ENCODE results near the gene DAAM2.

The DAAM2 gene

DNA sequence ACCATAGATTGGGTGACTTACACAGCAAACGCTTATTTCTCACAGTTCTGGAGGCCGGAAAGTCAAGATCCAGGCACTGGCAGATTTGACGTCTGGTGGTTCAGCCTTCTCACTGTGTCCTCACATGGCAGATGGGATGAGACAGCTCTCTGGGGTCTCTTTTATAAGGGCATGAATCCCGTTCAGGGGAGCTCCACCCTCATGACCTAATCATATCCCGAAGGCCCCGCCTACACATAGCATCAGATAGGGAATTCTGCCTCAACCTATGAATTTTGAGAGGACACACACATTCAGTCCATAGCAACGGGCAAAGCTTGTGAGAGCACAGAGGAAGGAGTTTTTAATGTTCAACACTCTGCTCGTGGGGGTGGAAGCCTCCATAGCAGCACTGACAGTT, 27.5 kb downstream of the DAAM2 start:
- Histone ChIP-seq H3K9ac (ENCODE audit: low read length) (no peak overlapping the region), H3K4me1 (ENCODE audit: control insufficient read depth, insufficient read depth, low read length) (peaks cover 27% of the 10 kb centered on the region), H3K36me3 (ENCODE audit: control insufficient read depth, insufficient read depth, low read length) (no peaks in the 10 kb centered on the region), H3K27ac (ENCODE audit: low read depth, low read length) (no peak overlapping the region), H3K9me3 (ENCODE audit: control insufficient read depth, insufficient read depth, low read depth, low read length) (no peaks in the 10 kb centered on the region), H3K27me3 (ENCODE audit: control insufficient read depth, insufficient read depth, low read length) (no peaks in the 10 kb centered on the region), H3K4me3 (ENCODE audit: low read depth, low read length) (no peak overlapping the region)

GRCh38 chr6:39820553-39820952, 28.4 kb downstream of the DAAM2 start:
- no peak overlapping the region for H3K27ac ChIP-seq (ENCODE audit: low read depth, low read length)
- peaks cover 26% of the 10 kb centered on the region for H3K4me1 ChIP-seq (ENCODE audit: control insufficient read depth, insufficient read depth, low read length)
- no peaks in the 10 kb centered on the region for H3K9me3 ChIP-seq (ENCODE audit: control insufficient read depth, insufficient read depth, low read depth, low read length)
- H3K36me3 ChIP-seq (ENCODE audit: control insufficient read depth, insufficient read depth, low read length), result no peaks in the 10 kb centered on the region
- H3K4me3 ChIP-seq (ENCODE audit: low read depth, low read length), result no peak overlapping the region
- no peak overlapping the region for H3K9ac ChIP-seq (ENCODE audit: low read length)
- H3K27me3 ChIP-seq (ENCODE audit: control insufficient read depth, insufficient read depth, low read length), result no peaks in the 10 kb centered on the region

GRCh38 chr6:39821046-39821740, 29.0 kb downstream of the DAAM2 start:
- no peaks in the 10 kb centered on the region for H3K27me3 ChIP-seq (ENCODE audit: control insufficient read depth, insufficient read depth, low read length)
- no peak overlapping the region for H3K9ac ChIP-seq (ENCODE audit: low read length)

GRCh38 chr6:39821742-39822532, 29.8 kb downstream of the DAAM2 start:
- Histone ChIP-seq H3K9ac (ENCODE audit: low read length) (no peak overlapping the region), H3K4me3 (ENCODE audit: low read depth, low read length) (no peak overlapping the region), H3K9me3 (ENCODE audit: control insufficient read depth, insufficient read depth, low read depth, low read length) (no peaks in the 10 kb centered on the region), H3K4me1 (ENCODE audit: control insufficient read depth, insufficient read depth, low read length) (peaks cover 26% of the 10 kb centered on the region), H3K27ac (ENCODE audit: low read depth, low read length) (no peak overlapping the region), H3K36me3 (ENCODE audit: control insufficient read depth, insufficient read depth, low read length) (no peaks in the 10 kb centered on the region), H3K27me3 (ENCODE audit: control insufficient read depth, insufficient read depth, low read length) (no peaks in the 10 kb centered on the region)

More at GRCh38 chr6:39821046-39821740, 29.0 kb downstream of the DAAM2 start:
- H3K4me1 ChIP-seq (ENCODE audit: control insufficient read depth, insufficient read depth, low read length), result peaks cover 26% of the 10 kb centered on the region
- no peak overlapping the region for H3K27ac ChIP-seq (ENCODE audit: low read depth, low read length)
- H3K36me3 ChIP-seq (ENCODE audit: control insufficient read depth, insufficient read depth, low read length), result no peaks in the 10 kb centered on the region
- no peaks in the 10 kb centered on the region for H3K9me3 ChIP-seq (ENCODE audit: control insufficient read depth, insufficient read depth, low read depth, low read length)
- no peak overlapping the region for H3K4me3 ChIP-seq (ENCODE audit: low read depth, low read length)

GRCh38 chr6:39822846-39823815, 31.0 kb downstream of the DAAM2 start:
- H3K9me3 ChIP-seq (ENCODE audit: control insufficient read depth, insufficient read depth, low read depth, low read length), result no peaks in the 10 kb centered on the region
- H3K27me3 ChIP-seq (ENCODE audit: control insufficient read depth, insufficient read depth, low read length), result no peaks in the 10 kb centered on the region
- H3K4me1 ChIP-seq (ENCODE audit: control insufficient read depth, insufficient read depth, low read length), result peaks cover 26% of the 10 kb centered on the region
- no peaks in the 10 kb centered on the region for H3K36me3 ChIP-seq (ENCODE audit: control insufficient read depth, insufficient read depth, low read length)
- no peak overlapping the region for H3K27ac ChIP-seq (ENCODE audit: low read depth, low read length)
- no peak overlapping the region for H3K9ac ChIP-seq (ENCODE audit: low read length)
- no peak overlapping the region for H3K4me3 ChIP-seq (ENCODE audit: low read depth, low read length)

DNA sequence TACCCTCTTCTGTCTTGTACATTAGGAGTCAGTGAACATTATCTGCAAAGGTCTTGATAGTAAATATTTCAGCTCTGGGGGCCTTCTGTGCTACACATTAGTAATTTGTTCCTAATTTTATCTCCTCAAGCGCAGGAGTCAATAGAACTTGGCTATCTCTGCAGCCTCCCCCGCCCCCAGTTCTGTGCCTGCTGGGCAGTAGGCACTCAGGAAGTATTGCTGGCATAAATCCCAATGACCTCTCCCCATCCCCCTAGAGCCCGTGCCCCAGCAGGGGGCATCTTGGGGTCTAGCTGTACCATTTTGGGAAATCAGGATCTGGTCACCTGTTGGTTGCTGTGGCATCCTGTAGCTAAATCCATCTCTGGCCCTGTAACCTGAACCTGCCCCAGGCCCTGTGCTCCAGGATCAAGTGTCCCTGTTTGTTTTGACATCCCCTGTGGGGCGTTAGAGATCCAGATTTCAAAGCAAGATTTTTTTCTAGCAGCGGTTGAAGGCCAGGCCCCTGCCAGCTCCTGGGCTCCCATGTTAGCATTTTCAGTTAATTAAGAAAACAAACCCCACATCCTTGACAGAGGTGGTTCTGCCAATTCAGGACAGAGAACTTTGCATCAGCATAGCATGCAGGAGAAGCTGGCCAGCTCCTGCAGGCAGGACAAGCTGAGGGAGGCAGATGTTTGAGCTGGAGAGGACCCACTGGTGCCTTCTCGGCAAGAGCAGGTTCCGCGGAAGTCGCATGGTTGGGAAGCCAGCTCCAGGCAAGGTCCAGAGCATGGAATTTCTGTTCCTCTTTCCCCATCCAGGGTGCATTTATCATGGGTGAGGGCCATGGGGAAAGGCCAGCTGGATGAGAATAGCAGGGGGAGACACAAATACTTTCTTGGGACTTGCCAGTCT, 32.1 kb downstream of the DAAM2 start:
- Histone ChIP-seq H3K36me3 (ENCODE audit: control insufficient read depth, insufficient read depth, low read length) (no peaks in the 10 kb centered on the region), H3K4me1 (ENCODE audit: control insufficient read depth, insufficient read depth, low read length) (peaks cover 26% of the 10 kb centered on the region), H3K4me3 (ENCODE audit: low read depth, low read length) (no peak overlapping the region), H3K9ac (ENCODE audit: low read length) (no peak overlapping the region), H3K27ac (ENCODE audit: low read depth, low read length) (no peak overlapping the region), H3K9me3 (ENCODE audit: control insufficient read depth, insufficient read depth, low read depth, low read length) (no peaks in the 10 kb centered on the region), H3K27me3 (ENCODE audit: control insufficient read depth, insufficient read depth, low read length) (no peaks in the 10 kb centered on the region)

DNA sequence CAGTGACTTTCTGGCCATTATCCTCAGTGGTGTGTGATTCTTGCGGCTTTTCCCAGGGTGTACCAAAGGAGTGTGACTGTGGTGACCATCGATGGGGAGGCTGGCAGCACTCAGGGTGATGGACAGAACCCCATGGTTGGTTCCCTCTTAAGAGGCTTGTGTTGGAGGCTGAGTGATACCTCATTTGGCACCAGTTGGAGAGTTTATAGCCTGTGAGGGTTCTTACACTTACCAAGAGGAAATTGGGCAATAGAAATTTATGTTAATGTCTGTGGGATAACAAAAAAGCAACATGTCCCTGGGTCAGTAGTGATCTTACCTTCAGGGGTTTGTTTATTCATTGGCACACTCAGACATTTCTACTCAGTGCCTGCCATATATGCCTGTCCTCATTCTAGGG, 37.2 kb downstream of the DAAM2 start:
- Histone ChIP-seq H3K9me3 (ENCODE audit: control insufficient read depth, insufficient read depth, low read depth, low read length) (no peaks in the 10 kb centered on the region), H3K27me3 (ENCODE audit: control insufficient read depth, insufficient read depth, low read length) (no peaks in the 10 kb centered on the region), H3K9ac (ENCODE audit: low read length) (no peak overlapping the region), H3K36me3 (ENCODE audit: control insufficient read depth, insufficient read depth, low read length) (no peaks in the 10 kb centered on the region), H3K4me1 (ENCODE audit: control insufficient read depth, insufficient read depth, low read length) (peaks cover 6% of the 10 kb centered on the region), H3K27ac (ENCODE audit: low read depth, low read length) (no peak overlapping the region), H3K4me3 (ENCODE audit: low read depth, low read length) (no peak overlapping the region)

- H3K9ac ChIP-seq (ENCODE audit: low read length), result no peak overlapping the region
Measured at GRCh38 chr6:39830444-39830843, 38.3 kb downstream of the DAAM2 start.

GRCh38 chr6:39831701-39832100, 39.5 kb downstream of the DAAM2 start:
- no peaks in the 10 kb centered on the region for H3K9me3 ChIP-seq (ENCODE audit: control insufficient read depth, insufficient read depth, low read depth, low read length)
- H3K27me3 ChIP-seq (ENCODE audit: control insufficient read depth, insufficient read depth, low read length), result no peaks in the 10 kb centered on the region
- no peak overlapping the region for H3K9ac ChIP-seq (ENCODE audit: low read length)
- H3K36me3 ChIP-seq (ENCODE audit: control insufficient read depth, insufficient read depth, low read length), result no peaks in the 10 kb centered on the region
- no peak overlapping the region for H3K4me3 ChIP-seq (ENCODE audit: low read depth, low read length)
- H3K4me1 ChIP-seq (ENCODE audit: control insufficient read depth, insufficient read depth, low read length), result peaks cover 3% of the 10 kb centered on the region; the same call in 1 of the 2 replicates
- H3K27ac ChIP-seq (ENCODE audit: low read depth, low read length), result no peak overlapping the region

More at GRCh38 chr6:39830444-39830843, 38.3 kb downstream of the DAAM2 start:
- H3K4me3 ChIP-seq (ENCODE audit: low read depth, low read length), result no peak overlapping the region
- H3K27ac ChIP-seq (ENCODE audit: low read depth, low read length), result no peak overlapping the region
- H3K4me1 ChIP-seq (ENCODE audit: control insufficient read depth, insufficient read depth, low read length), result peaks cover under 1% of the 10 kb centered on the region; the same call in 1 of the 2 replicates
- no peaks in the 10 kb centered on the region for H3K9me3 ChIP-seq (ENCODE audit: control insufficient read depth, insufficient read depth, low read depth, low read length)
- H3K27me3 ChIP-seq (ENCODE audit: control insufficient read depth, insufficient read depth, low read length), result no peaks in the 10 kb centered on the region
- H3K36me3 ChIP-seq (ENCODE audit: control insufficient read depth, insufficient read depth, low read length), result no peaks in the 10 kb centered on the region

DNA sequence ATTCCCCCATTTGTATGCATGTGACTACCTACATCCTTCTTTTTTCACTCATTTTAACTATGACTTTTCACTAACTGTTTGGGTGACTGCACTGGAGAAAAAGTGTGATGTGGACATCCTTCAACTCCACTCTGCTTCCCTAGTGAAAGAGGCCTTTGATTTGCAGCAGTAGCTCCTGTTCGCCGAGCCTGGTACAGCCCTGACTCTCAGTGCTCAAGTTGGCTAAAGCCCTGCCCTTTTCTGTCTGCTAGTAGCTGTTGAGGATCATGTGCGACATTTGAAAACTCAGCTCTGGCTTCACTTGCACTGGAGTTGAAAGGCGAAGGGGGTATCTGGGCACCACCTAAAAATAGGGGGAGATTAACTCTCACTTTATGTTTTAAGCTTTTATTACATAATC, 42.1 kb downstream of the DAAM2 start:
- H3K27ac ChIP-seq (ENCODE audit: low read depth, low read length), result no peak overlapping the region
- H3K9me3 ChIP-seq (ENCODE audit: control insufficient read depth, insufficient read depth, low read depth, low read length), result no peaks in the 10 kb centered on the region
- no peak overlapping the region for H3K4me3 ChIP-seq (ENCODE audit: low read depth, low read length)
- H3K4me1 ChIP-seq (ENCODE audit: control insufficient read depth, insufficient read depth, low read length), result peaks cover 7% of the 10 kb centered on the region
- no peaks in the 10 kb centered on the region for H3K27me3 ChIP-seq (ENCODE audit: control insufficient read depth, insufficient read depth, low read length)
- no peak overlapping the region for H3K9ac ChIP-seq (ENCODE audit: low read length)
- no peaks in the 10 kb centered on the region for H3K36me3 ChIP-seq (ENCODE audit: control insufficient read depth, insufficient read depth, low read length)
